DOHH2 (cell line): ENCODE data around the gene MRPL40.

Experiments used
- H3F3A ChIP-seq: fragments of 200-600 bp; sonication (generic), shearing (Covaris generic); 2 replicates; pipeline ENCODE4 v1.6.0; 2016; ENCODE audit warnings: antibody characterized with exemption, mild to moderate bottlenecking; ENCODE audit not compliant: control insufficient read depth, insufficient read depth
- H3K27ac ChIP-seq: fragments of 200-600 bp; sonication (generic); 2 replicates; pipeline ENCODE4 v1.5.1; 2014; ENCODE audit warnings: low read depth, mild to moderate bottlenecking, low read length, moderate library complexity
- H3K27me3 ChIP-seq: fragments of 200-600 bp; sonication (generic); 2 replicates; pipeline ENCODE4 v1.6.1; 2014; ENCODE audit warnings: mild to moderate bottlenecking, low read length, mixed read lengths; ENCODE audit not compliant: control insufficient read depth
- H3K36me3 ChIP-seq: fragments of 200-600 bp; sonication (generic); 2 replicates; pipeline ENCODE4 v1.6.1; 2014; ENCODE audit warnings: mild to moderate bottlenecking, low read length, moderate library complexity, mixed read lengths; ENCODE audit not compliant: control insufficient read depth
- H3K4me1 ChIP-seq: fragments of 200-600 bp; sonication (generic); 2 replicates; pipeline ENCODE4 v1.6.1; 2014; ENCODE audit warnings: mild to moderate bottlenecking, low read length, mixed read lengths; ENCODE audit not compliant: control insufficient read depth
- H3K4me2 ChIP-seq: fragments of 200-600 bp; sonication (generic); 2 replicates; pipeline ENCODE4 v1.6.0; 2014; ENCODE audit warnings: mild to moderate bottlenecking, low read length, moderate library complexity
- H3K4me3 ChIP-seq: fragments of 200-600 bp; sonication (generic); 2 replicates; pipeline ENCODE4 v1.5.1; 2014; ENCODE audit warnings: mild to moderate bottlenecking, low read length, mixed read lengths
- H3K79me2 ChIP-seq: fragments of 200-600 bp; sonication (generic); 2 replicates; pipeline ENCODE4 v1.6.1; 2014; ENCODE audit warnings: mild to moderate bottlenecking, low read length, mixed read lengths; ENCODE audit not compliant: control insufficient read depth
- H3K9me2 ChIP-seq: fragments of 200-600 bp; sonication (generic); replicated peaks from 2 replicates; pipeline ENCODE4 v1.6.1; 2014; ENCODE audit warnings: mild to moderate bottlenecking, low read length, mixed read lengths; ENCODE audit not compliant: control insufficient read depth
- H3K9me3 ChIP-seq: fragments of 200-600 bp; sonication (generic); 2 replicates; pipeline ENCODE4 v1.6.1; 2014; ENCODE audit warnings: antibody characterized with exemption, low read length, mixed read lengths; ENCODE audit not compliant: control insufficient read depth, insufficient read depth
- H4K20me1 ChIP-seq: fragments of 200-600 bp; sonication (generic); 2 replicates; pipeline ENCODE4 v1.6.0; 2014; ENCODE audit warnings: low read depth, mild to moderate bottlenecking, antibody characterized with exemption, low read length, moderate library complexity; ENCODE audit not compliant: control insufficient read depth, insufficient read depth
- CTCF ChIP-seq: fragments of 200-600 bp; sonication (generic); IDR thresholded peaks from one replicate; pipeline ENCODE4 v1.5.1; 2014; ENCODE audit warnings: antibody characterized with exemption, mild to moderate bottlenecking, low read depth, low read length; ENCODE audit not compliant: poor library complexity, severe bottlenecking
- EZH2phosphoT487 ChIP-seq: fragments of 200-600 bp; sonication (generic); IDR thresholded peaks from 2 replicates; pipeline ENCODE4 v1.6.1; 2017; ENCODE audit warnings: borderline replicate concordance, mild to moderate bottlenecking, antibody characterized with exemption, low read length, moderate library complexity, mixed read lengths

The MRPL40 gene

DNA sequence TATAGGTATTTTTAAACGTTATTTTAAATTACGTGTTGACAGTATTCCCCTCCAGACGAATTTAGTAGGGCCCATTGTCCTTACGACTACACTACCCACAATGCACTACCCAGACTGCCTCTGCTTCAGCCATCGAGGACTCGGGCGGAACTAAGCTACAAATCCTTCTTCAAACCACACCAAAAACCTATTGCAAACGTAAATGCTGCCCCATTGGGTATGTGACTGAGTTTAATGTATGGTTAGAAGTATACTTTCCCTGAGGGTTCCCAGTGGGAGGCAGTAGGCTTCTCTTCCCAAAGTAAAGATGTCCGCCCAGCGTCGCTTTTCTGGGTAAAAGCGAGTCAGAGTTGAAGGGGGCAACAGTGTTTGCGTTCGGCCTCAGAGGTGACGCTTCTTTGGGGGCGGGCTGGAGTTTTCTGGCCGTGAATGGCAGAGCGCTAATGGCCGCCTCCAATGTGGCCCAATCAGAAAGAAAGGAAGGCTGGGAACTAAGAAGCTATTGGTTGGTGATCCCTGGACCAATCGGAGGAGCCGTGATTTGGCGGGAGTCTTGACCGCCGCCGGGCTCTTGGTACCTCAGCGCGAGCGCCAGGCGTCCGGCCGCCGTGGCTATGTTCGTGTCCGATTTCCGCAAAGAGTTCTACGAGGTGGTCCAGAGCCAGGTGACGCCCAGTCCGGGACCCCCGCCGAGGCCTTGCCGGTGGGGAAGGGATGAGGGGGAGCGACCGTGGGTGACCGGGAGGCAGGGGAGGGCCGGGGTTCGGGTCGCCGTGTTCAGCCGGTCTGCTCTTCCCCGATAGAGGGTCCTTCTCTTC is 47.2 kb downstream of the MRPL40 start, which contains the start of gene CDC45:
CDC45 (plus strand) TSS at position 566 of the 818 bp plus-strand sequence; CDS start at position 615, 49 bp downstream.
- Histone ChIP-seq H3K4me1 (peaks cover 19% of the 10 kb centered on the region), H3K9me2 (no peaks in the 10 kb centered on the region), H3K27ac (peak within 1 kb of the TSS; percentile 82), H3K36me3 (peaks cover 65% of the 10 kb centered on the region), H3F3A (no peaks in the 10 kb centered on the region), H3K4me3 (peak within 1 kb of the TSS; percentile 99), H3K4me2 (peak within 1 kb of the TSS; percentile 90), H4K20me1 (peaks cover 17% of the 10 kb centered on the region; the same call in 1 of the 2 replicates), H3K79me2 (peaks cover 77% of the 10 kb centered on the region), H3K9me3 (no peaks in the 10 kb centered on the region), H3K27me3 (no peaks in the 10 kb centered on the region)
- TF ChIP-seq EZH2phosphoT487 (no peak), CTCF (no peak)

DNA sequence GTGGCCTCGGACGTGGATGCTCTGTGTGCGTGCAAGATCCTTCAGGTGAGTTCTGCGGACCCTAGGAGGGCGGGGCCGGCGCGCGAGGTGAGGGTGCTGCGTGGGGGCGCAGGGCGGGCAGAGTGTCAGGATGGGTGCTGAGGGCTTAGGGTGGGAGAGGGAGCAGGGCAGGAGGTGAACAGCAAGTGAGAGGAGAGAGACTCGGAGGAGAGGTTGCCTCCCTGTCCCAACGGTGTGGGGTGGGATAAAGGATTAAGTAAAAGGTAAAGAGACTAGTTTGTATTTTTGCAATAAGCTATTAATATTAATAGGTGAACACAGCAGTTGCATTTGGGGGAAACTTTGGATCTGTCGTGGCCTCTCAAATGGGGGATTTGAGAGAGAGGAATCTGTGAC is 47.8 kb downstream of the MRPL40 start:
- Histone ChIP-seq H3K27me3 (no peaks in the 10 kb centered on the region), H3K27ac (peak overlapping the region; percentile 82), H3K4me1 (peaks cover 19% of the 10 kb centered on the region), H3K9me2 (no peaks in the 10 kb centered on the region), H4K20me1 (peaks cover 18% of the 10 kb centered on the region; the same call in 1 of the 2 replicates), H3F3A (no peaks in the 10 kb centered on the region), H3K4me3 (peak overlapping the region; percentile 99), H3K4me2 (peak overlapping the region; percentile 90), H3K79me2 (peaks cover 73% of the 10 kb centered on the region), H3K9me3 (no peaks in the 10 kb centered on the region), H3K36me3 (peaks cover 66% of the 10 kb centered on the region)
- TF ChIP-seq CTCF (no peak), EZH2phosphoT487 (no peak)

GRCh38 chr22:19480789-19481188 is 48.4 kb downstream of the MRPL40 start:
- Histone ChIP-seq H4K20me1 (peaks cover 20% of the 10 kb centered on the region; the same call in 1 of the 2 replicates), H3K9me3 (no peaks in the 10 kb centered on the region), H3K4me1 (peaks cover 19% of the 10 kb centered on the region), H3K4me3 (peak overlapping the region; percentile 99), H3F3A (no peaks in the 10 kb centered on the region), H3K27ac (no peak overlapping the region), H3K36me3 (peaks cover 66% of the 10 kb centered on the region), H3K4me2 (peak overlapping the region; percentile 90), H3K9me2 (no peaks in the 10 kb centered on the region), H3K27me3 (no peaks in the 10 kb centered on the region), H3K79me2 (peaks cover 68% of the 10 kb centered on the region)
- no peak for TF ChIP-seq EZH2phosphoT487

- H3K4me3 ChIP-seq = no peak overlapping the region
- peaks cover 14% of the 10 kb centered on the region; the same call in 1 of the 2 replicates for H4K20me1 ChIP-seq
- no peak overlapping the region for H3K27ac ChIP-seq
- TF ChIP-seq CTCF (no peak), EZH2phosphoT487 (no peak)
- H3K79me2 ChIP-seq = peaks cover 54% of the 10 kb centered on the region
- H3K4me2 ChIP-seq = no peak overlapping the region
- peaks cover 15% of the 10 kb centered on the region for H3K4me1 ChIP-seq
- H3K9me3 ChIP-seq = no peaks in the 10 kb centered on the region
- H3K36me3 ChIP-seq = peaks cover 65% of the 10 kb centered on the region
- H3K27me3 ChIP-seq = no peaks in the 10 kb centered on the region
- no peaks in the 10 kb centered on the region for H3F3A ChIP-seq
- H3K9me2 ChIP-seq = no peaks in the 10 kb centered on the region
These were observed 50.0 kb downstream of the MRPL40 start for GRCh38 chr22:19482297-19482696.
